H1 (cell line): ENCODE measurements around the gene SPACA9. TPM values are rescaled to one million over a fixed set of nuclear protein-coding genes. Genes with fewer than 3 reads are reported as not detected.

Experiments used
- CTCF ChIA-PET: fragments of 300-600 bp; sonication (Branson Sonifier 250); formaldehyde crosslinking; loops from one replicate; lab custom pipeline; 2021; ENCODE audit not compliant: partially characterized antibody; lab: Charles Lee
- POLR2A ChIA-PET: fragments of 300-600 bp; sonication (Branson Sonifier 250); formaldehyde crosslinking; loops from one replicate; lab custom pipeline; 2021; ENCODE audit warnings: inconsistent platforms; ENCODE audit not compliant: partially characterized antibody; lab: Charles Lee
- DNase-seq, 2 experiments: peaks; one replicate each; pipeline versions ENCODE4 v3.0.0 to v3.0.0-alpha.2; 2010 to 2022; ENCODE audit warnings: low spot score in 2 of 2, low read depth in 1 of 2, mixed read lengths in 1 of 2
- FAIRE-seq: peaks from 2 replicates; lab custom pipeline; 2011; peaks lifted over from hg19 to GRCh38; lab: Jason Lieb, UNC
- H2AFZ ChIP-seq: 2 replicates; pipeline ENCODE4 v1.8.1; 2012; ENCODE audit warnings: low read length, inconsistent platforms
- H2AK5ac ChIP-seq: 2 replicates; pipeline ENCODE4 v1.6.1; 2013; ENCODE audit warnings: low read depth, low read length
- H2BK120ac ChIP-seq: replicated peaks from 2 replicates; pipeline ENCODE3; 2013; ENCODE audit warnings: low read depth, low read length, inconsistent platforms
- H2BK12ac ChIP-seq: 2 replicates; pipeline ENCODE4 v1.6.1; 2013; ENCODE audit warnings: low read depth, low read length
- H2BK15ac ChIP-seq: 2 replicates; pipeline ENCODE4 v1.6.1; 2013; ENCODE audit warnings: low read length
- H2BK20ac ChIP-seq: 2 replicates; pipeline ENCODE4 v1.6.1; 2013; ENCODE audit warnings: low read length
- H2BK5ac ChIP-seq: 2 replicates; pipeline ENCODE4 v1.6.1; 2013; ENCODE audit warnings: low read depth, low read length
- H3K14ac ChIP-seq: 2 replicates; pipeline ENCODE4 v1.6.1; 2013; ENCODE audit warnings: inconsistent platforms; ENCODE audit not compliant: insufficient read length
- H3K18ac ChIP-seq: 2 replicates; pipeline ENCODE4 v1.6.1; 2013; ENCODE audit warnings: low read length; ENCODE audit errors: extremely low read depth
- H3K23ac ChIP-seq: 2 replicates; pipeline ENCODE4 v1.6.1; 2013; ENCODE audit warnings: inconsistent platforms; ENCODE audit not compliant: insufficient read length
- H3K23me2 ChIP-seq: 2 replicates; pipeline ENCODE4 v1.6.1; 2013; ENCODE audit warnings: low read depth, low read length
- H3K27ac ChIP-seq: 2 replicates; pipeline ENCODE4 v1.6.1; 2011; ENCODE audit warnings: low read depth, low read length, inconsistent platforms
- H3K27me3 ChIP-seq, 4 experiments: replicated peaks in 1 of 4; 1 replicate in 1 of 4; 2 replicates in 3 of 4; pipeline versions ENCODE4 v1.6.1 to v1.8.1; 2011 to 2013; ENCODE audit warnings: low read length in 3 of 4, mild to moderate bottlenecking in 3 of 4, inconsistent platforms in 2 of 4, mixed read lengths in 2 of 4, moderate library complexity in 1 of 4; ENCODE audit not compliant: control insufficient read depth in 3 of 4, insufficient read depth in 3 of 4; ENCODE audit errors: extremely low read depth in 1 of 4
- H3K36me3 ChIP-seq, 4 experiments: 2 replicates each; pipeline versions ENCODE4 v1.6.1 to v1.8.1; 2011 to 2013; ENCODE audit warnings: mild to moderate bottlenecking in 4 of 4, low read length in 3 of 4, moderate library complexity in 2 of 4, control low read depth in 1 of 4, inconsistent platforms in 1 of 4; ENCODE audit not compliant: insufficient read depth in 4 of 4, control insufficient read depth in 2 of 4
- H3K4ac ChIP-seq: replicated peaks from 2 replicates; pipeline ENCODE3; 2013; ENCODE audit warnings: low read length, low read depth, mixed read lengths, inconsistent platforms; ENCODE audit not compliant: insufficient read length
- H3K4me1 ChIP-seq, 4 experiments: replicated peaks in 1 of 4; 1 replicate in 1 of 4; 2 replicates in 3 of 4; pipeline versions ENCODE4 v1.6.1 to v1.8.1; 2011 to 2013; ENCODE audit warnings: low read length in 3 of 4, inconsistent platforms in 2 of 4, mixed read lengths in 1 of 4; ENCODE audit not compliant: insufficient read depth in 4 of 4, control insufficient read depth in 3 of 4
- H3K4me2 ChIP-seq, 2 experiments: 2 replicates each; pipeline versions ENCODE4 v1.6.1 to v1.8.1; 2011 to 2013; ENCODE audit warnings: low read depth in 2 of 2, low read length in 2 of 2, control low read depth in 1 of 2, inconsistent platforms in 1 of 2, mild to moderate bottlenecking in 1 of 2; ENCODE audit not compliant: insufficient read depth in 1 of 2
- H3K4me3 ChIP-seq, 4 experiments: fragments of 200-600, 300-600 bp in 1 of 4; sonication (generic), shearing (Covaris generic), sonication (Bioruptor Twin) in 1 of 4; 2 replicates each; pipeline versions ENCODE4 v1.5.1 to v1.8.1; 2011 to 2016; ENCODE audit warnings: low read length in 4 of 4, low read depth in 3 of 4, control low read depth in 2 of 4, inconsistent platforms in 2 of 4, mild to moderate bottlenecking in 2 of 4, mixed read lengths in 1 of 4, moderate library complexity in 1 of 4; ENCODE audit not compliant: insufficient read depth in 2 of 4; ENCODE audit errors: extremely low read depth in 1 of 4
- H3K56ac ChIP-seq: replicated peaks from 2 replicates; pipeline ENCODE3; 2013; ENCODE audit warnings: low read depth, mild to moderate bottlenecking, mixed read lengths, low read length, inconsistent platforms; ENCODE audit not compliant: insufficient read length
- H3K79me1 ChIP-seq: 2 replicates; pipeline ENCODE4 v1.6.1; 2013; ENCODE audit warnings: low read depth, low read length, control low read depth
- H3K79me2 ChIP-seq, 2 experiments: 2 replicates each; pipeline versions ENCODE4 v1.6.1 to v1.8.1; 2012 to 2013; ENCODE audit warnings: low read length in 2 of 2, mild to moderate bottlenecking in 2 of 2, inconsistent platforms in 1 of 2; ENCODE audit not compliant: insufficient read depth in 2 of 2, control insufficient read depth in 1 of 2
- H3K9ac ChIP-seq, 4 experiments: replicated peaks in 1 of 4; 1 replicate in 1 of 4; 2 replicates in 3 of 4; pipeline versions ENCODE4 v1.6.1 to v1.8.1; 2011 to 2013; ENCODE audit warnings: low read depth in 3 of 4, low read length in 3 of 4, control low read depth in 2 of 4, mild to moderate bottlenecking in 2 of 4, moderate library complexity in 2 of 4, inconsistent platforms in 1 of 4; ENCODE audit errors: extremely low read depth in 1 of 4
- H3K9me3 ChIP-seq, 2 experiments: 2 replicates each; pipeline versions ENCODE4 v1.6.1 to v1.8.1; 2012 to 2013; ENCODE audit warnings: mild to moderate bottlenecking in 2 of 2, moderate library complexity in 2 of 2, control low read depth in 1 of 2, inconsistent platforms in 1 of 2, low read depth in 1 of 2, low read length in 1 of 2, mixed read lengths in 1 of 2; ENCODE audit not compliant: insufficient read depth in 2 of 2
- H4K20me1 ChIP-seq, 2 experiments: replicated peaks in 1 of 2; 2 replicates each; pipeline versions ENCODE3 to v1.8.1; 2011 to 2013; ENCODE audit warnings: inconsistent platforms in 2 of 2, low read length in 2 of 2, mild to moderate bottlenecking in 1 of 2; ENCODE audit not compliant: insufficient read depth in 2 of 2, control insufficient read depth in 1 of 2
- H4K5ac ChIP-seq: 2 replicates; pipeline ENCODE4 v1.6.1; 2013; ENCODE audit warnings: low read length, low read depth, mixed read lengths, inconsistent platforms; ENCODE audit not compliant: insufficient read length
- H4K8ac ChIP-seq: 2 replicates; pipeline ENCODE4 v1.8.0; 2013; ENCODE audit warnings: mild to moderate bottlenecking, moderate library complexity, low read length, inconsistent platforms; ENCODE audit not compliant: insufficient read depth; ENCODE audit errors: extremely low read depth
- H4K91ac ChIP-seq: replicated peaks from 2 replicates; pipeline ENCODE3; 2013; ENCODE audit warnings: low read length, mixed read lengths, inconsistent platforms; ENCODE audit not compliant: insufficient read length
- CBX8 ChIP-seq: fragments of 300-800, 300-1000 bp; sonication (generic); IDR thresholded peaks from 2 replicates; pipeline ENCODE4 v1.7.1; 2016; ENCODE audit warnings: low read depth, low read length, borderline replicate concordance
- JUND ChIP-seq: IDR thresholded peaks from 2 replicates; pipeline ENCODE4 v1.6.1; 2011; ENCODE audit warnings: mild to moderate bottlenecking, improper control_type of control experiment, low read length
- KDM1A ChIP-seq: fragments of 200-600, 300-600 bp; sonication (generic); IDR thresholded peaks from 2 replicates; pipeline ENCODE4 v1.7.1; 2016; ENCODE audit warnings: mild to moderate bottlenecking, low read length, borderline replicate concordance
- NANOG ChIP-seq: IDR thresholded peaks from 2 replicates; pipeline ENCODE4 v1.6.1; 2011; ENCODE audit warnings: low read length, low read depth, mild to moderate bottlenecking, inconsistent platforms; ENCODE audit not compliant: insufficient read depth, poor library complexity, severe bottlenecking
- RFX5 ChIP-seq: IDR thresholded peaks from 2 replicates; pipeline ENCODE4 v1.6.1; 2011; ENCODE audit warnings: low read depth, low read length, improper control_type of control experiment, borderline replicate concordance
- SRF ChIP-seq: IDR thresholded peaks from 2 replicates; pipeline ENCODE4 v1.6.1; 2011; ENCODE audit warnings: mild to moderate bottlenecking, low read depth, low read length, moderate library complexity
- ZNF274 ChIP-seq: IDR thresholded peaks from 2 replicates; pipeline ENCODE4 v1.7.0; 2012; ENCODE audit warnings: low read length, borderline replicate concordance; ENCODE audit errors: extremely low read depth
- WGBS, 2 experiments: shearing (Covaris generic) in 1 of 2; methylation state at CpG; one replicate each; pipeline versions ENCODE4 v1.1.6 to v1.1.7; 2013 to 2015; ENCODE audit warnings: low lambda C conversion rate in 2 of 2, mixed read lengths in 2 of 2, inconsistent platforms in 1 of 2, low coverage in 1 of 2, missing lambda C conversion rate in 1 of 2; ENCODE audit not compliant: insufficient replicate concordance in 2 of 2, insufficient coverage in 1 of 2, insufficient read length in 1 of 2; ENCODE audit errors: extremely low coverage in 1 of 2, missing lambda C conversion rate in 1 of 2; 5-methylcytosine and 5-hydroxymethylcytosine counted together
- polyA plus RNA-seq, 7 experiments: library from polyadenylated mRNA; depleted of rRNA in 3 of 7; stranded (reverse) in 5 of 7; unstranded in 2 of 7; fragments of >200 nt in 5 of 7; fragments of 200-250 nt in 2 of 7; gene quantifications; 1 replicate in 5 of 7; 2 replicates in 1 of 7; 4 replicates in 1 of 7; pipeline versions ENCODE4 v1.2.1 to v1.2.3, GENCODE V29; 2011 to 2013; ENCODE audit warnings: missing spikeins in 2 of 7, mixed read lengths in 2 of 7
- total RNA-seq: library from RNA; stranded (reverse); fragmentation: NEBNext Ultra II Directional; extraction: Animal tissue kit (Norgen Biotek cat#: 25700); gene quantifications from 2 replicates; pipeline ENCODE4 v1.2.1, GENCODE V29; 2021

Gene SPACA9
- total and polyA plus RNA-seq, 2 of the 8 experiments (the other 6 are each of a cell fraction or from before 2014, with no cell fraction given), result 0.63 to 1.3 TPM

DNA sequence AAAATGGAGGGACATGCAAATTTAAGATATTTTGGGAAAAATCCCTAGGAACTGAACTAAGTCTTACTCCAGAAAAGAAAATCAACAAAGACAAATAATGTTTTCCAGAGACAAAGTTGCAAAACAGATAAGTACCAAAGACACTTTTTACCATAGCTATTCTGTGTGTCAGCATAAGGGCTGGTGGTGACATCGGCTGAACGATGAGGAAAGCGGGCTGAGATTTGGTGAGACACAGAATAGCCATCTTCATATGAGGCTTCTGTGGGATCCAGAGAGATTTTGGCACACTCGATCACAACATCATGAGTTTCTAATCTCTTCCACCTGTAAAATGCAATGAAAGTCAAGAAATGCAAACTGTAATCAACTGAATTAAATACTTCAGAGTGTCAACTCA, 33.4 kb downstream of the SPACA9 start:
- H2AK5ac ChIP-seq, result no peak overlapping the region
- no peaks in the 10 kb centered on the region for H3K79me2 ChIP-seq
- no peak overlapping the region for H2BK15ac ChIP-seq
- no peaks in the 10 kb centered on the region for H3K4me1 ChIP-seq
- H3K9ac ChIP-seq, result no peak overlapping the region
- DNase-seq (no peak), FAIRE-seq (no peak)
- H3K27ac ChIP-seq, result no peak overlapping the region
- H4K91ac ChIP-seq, result no peak overlapping the region
- H3K27me3 ChIP-seq, result no peaks in the 10 kb centered on the region
- H2BK20ac ChIP-seq, result no peak overlapping the region
- H3K4me3 ChIP-seq, result no peak overlapping the region
- no peak overlapping the region for H2BK12ac ChIP-seq
- POLR2A ChIA-PET, result no interaction called here
- no peak overlapping the region for H2BK5ac ChIP-seq
- H3K9me3 ChIP-seq, result no peaks in the 10 kb centered on the region
- H3K56ac ChIP-seq, result no peak overlapping the region
- WGBS, 2 experiments, result 82% methylated on average over 4 of the region's 4 CpGs; no CpG with 5 or more reads in 1 of the 2 experiments
- CTCF ChIA-PET, result interaction anchor here (9.0 kb wide), 1 partner anchor 9 kb away, joined by 80 read pairs; no protein-coding TSS in a partner anchor
- no peaks in the 10 kb centered on the region for H3K79me1 ChIP-seq
- H3K23me2 ChIP-seq, result no peaks in the 10 kb centered on the region
- no peak overlapping the region for H3K18ac ChIP-seq
- no peak overlapping the region for H4K5ac ChIP-seq
- H3K36me3 ChIP-seq, result peaks cover 7 to 34% (median 23%) of the 10 kb centered on the region in 4 experiments; a peak in 7 of 8 replicates
- H4K20me1 ChIP-seq, result no peaks in the 10 kb centered on the region
- H3K4me2 ChIP-seq, result no peak overlapping the region
- no peak overlapping the region for H2AFZ ChIP-seq
- H3K4ac ChIP-seq, result no peak overlapping the region
- H3K23ac ChIP-seq, result no peak overlapping the region
- no peak for TF ChIP-seq SRF
- TF ChIP-seq KDM1A, result no peak
- no peak for TF ChIP-seq RFX5
- no peak for TF ChIP-seq NANOG
- TF ChIP-seq CBX8, result no peak
- no peak for TF ChIP-seq ZNF274
- TF ChIP-seq JUND, result no peak
- no peak overlapping the region for H3K14ac ChIP-seq
- H2BK120ac ChIP-seq, result no peak overlapping the region
- H4K8ac ChIP-seq, result no peak overlapping the region
